HEK293 (cell line): ENCODE measurements around the gene SLC51B.

Source experiments
- CTCF ChIP-seq: fragments of 450-650 bp; formaldehyde crosslinking; IDR thresholded peaks from 2 replicates; pipeline ENCODE4 v1.5.1; 2016; ENCODE audit warnings: missing biosample characterization, missing genetic modification characterization
- ZNF133 ChIP-seq: fragments of 450-650 bp; formaldehyde crosslinking; IDR thresholded peaks from 2 replicates; pipeline ENCODE4 v1.5.1; 2016; ENCODE audit warnings: missing biosample characterization, missing genetic modification characterization
- TF ChIP-seq, protein P1 (sequence below): fragments of 450-650 bp; formaldehyde crosslinking; IDR thresholded peaks from 2 replicates; pipeline ENCODE4 v1.5.1; 2016; ENCODE audit warnings: missing biosample characterization, missing genetic modification characterization

- TF ChIP-seq CTCF (tag by site-specific recombination) (no peak), ZNF133 (tag by site-specific recombination) (no peak)
- TF ChIP-seq, protein P1, sequence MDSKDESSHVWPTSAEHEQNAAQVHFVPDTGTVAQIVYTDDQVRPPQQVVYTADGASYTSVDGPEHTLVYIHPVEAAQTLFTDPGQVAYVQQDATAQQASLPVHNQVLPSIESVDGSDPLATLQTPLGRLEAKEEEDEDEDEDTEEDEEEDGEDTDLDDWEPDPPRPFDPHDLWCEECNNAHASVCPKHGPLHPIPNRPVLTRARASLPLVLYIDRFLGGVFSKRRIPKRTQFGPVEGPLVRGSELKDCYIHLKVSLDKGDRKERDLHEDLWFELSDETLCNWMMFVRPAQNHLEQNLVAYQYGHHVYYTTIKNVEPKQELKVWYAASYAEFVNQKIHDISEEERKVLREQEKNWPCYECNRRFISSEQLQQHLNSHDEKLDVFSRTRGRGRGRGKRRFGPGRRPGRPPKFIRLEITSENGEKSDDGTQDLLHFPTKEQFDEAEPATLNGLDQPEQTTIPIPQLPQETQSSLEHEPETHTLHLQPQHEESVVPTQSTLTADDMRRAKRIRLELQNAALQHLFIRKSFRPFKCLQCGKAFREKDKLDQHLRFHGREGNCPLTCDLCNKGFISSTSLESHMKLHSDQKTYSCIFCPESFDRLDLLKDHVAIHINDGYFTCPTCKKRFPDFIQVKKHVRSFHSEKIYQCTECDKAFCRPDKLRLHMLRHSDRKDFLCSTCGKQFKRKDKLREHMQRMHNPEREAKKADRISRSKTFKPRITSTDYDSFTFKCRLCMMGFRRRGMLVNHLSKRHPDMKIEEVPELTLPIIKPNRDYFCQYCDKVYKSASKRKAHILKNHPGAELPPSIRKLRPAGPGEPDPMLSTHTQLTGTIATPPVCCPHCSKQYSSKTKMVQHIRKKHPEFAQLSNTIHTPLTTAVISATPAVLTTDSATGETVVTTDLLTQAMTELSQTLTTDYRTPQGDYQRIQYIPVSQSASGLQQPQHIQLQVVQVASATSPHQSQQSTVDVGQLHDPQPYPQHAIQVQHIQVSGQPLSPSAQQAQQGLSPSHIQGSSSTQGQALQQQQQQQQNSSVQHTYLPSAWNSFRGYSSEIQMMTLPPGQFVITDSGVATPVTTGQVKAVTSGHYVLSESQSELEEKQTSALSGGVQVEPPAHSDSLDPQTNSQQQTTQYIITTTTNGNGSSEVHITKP = no peak
Observed at GRCh38 chr15:65094294-65094995, 49.3 kb downstream of the SLC51B start.
